Duodenal mucosa (tissue), 2 donors: ENCODE results near the gene SCUBE2.
A peak's percentile ranks its signal among the peaks of the same experiment; 100 is the strongest.

Experiments
- H3K27ac ChIP-seq: one replicate; pipeline ENCODE4 v1.7.0; 2013; ENCODE audit warnings: low read depth, low read length
- H3K27me3 ChIP-seq, 2 donors: one replicate each; pipeline ENCODE4 v1.7.0; 2013; ENCODE audit warnings: low read length in 2 of 2, control low read depth in 1 of 2; ENCODE audit not compliant: insufficient read depth in 2 of 2, control insufficient read depth in 1 of 2
- H3K36me3 ChIP-seq, 2 donors: one replicate each; pipeline ENCODE4 v1.7.0; 2013; ENCODE audit warnings: low read length in 2 of 2, control low read depth in 1 of 2; ENCODE audit not compliant: insufficient read depth in 2 of 2, control insufficient read depth in 1 of 2
- H3K4me1 ChIP-seq, 2 donors: one replicate each; pipeline ENCODE4 v1.7.0; 2013; ENCODE audit warnings: low read length in 2 of 2, control low read depth in 1 of 2; ENCODE audit not compliant: insufficient read depth in 2 of 2, control insufficient read depth in 1 of 2
- H3K4me3 ChIP-seq, 2 donors: one replicate each; pipeline ENCODE4 v1.7.0; 2013; ENCODE audit warnings: low read length in 2 of 2, low read depth in 1 of 2
- H3K9ac ChIP-seq, 2 donors: one replicate each; pipeline ENCODE4 v1.7.0; 2013; ENCODE audit warnings: low read length in 2 of 2, low read depth in 1 of 2
- H3K9me3 ChIP-seq, 2 donors: one replicate each; pipeline ENCODE4 v1.7.0; 2013; ENCODE audit warnings: low read length in 2 of 2, control low read depth in 1 of 2; ENCODE audit not compliant: control insufficient read depth in 1 of 2

Gene SCUBE2

DNA sequence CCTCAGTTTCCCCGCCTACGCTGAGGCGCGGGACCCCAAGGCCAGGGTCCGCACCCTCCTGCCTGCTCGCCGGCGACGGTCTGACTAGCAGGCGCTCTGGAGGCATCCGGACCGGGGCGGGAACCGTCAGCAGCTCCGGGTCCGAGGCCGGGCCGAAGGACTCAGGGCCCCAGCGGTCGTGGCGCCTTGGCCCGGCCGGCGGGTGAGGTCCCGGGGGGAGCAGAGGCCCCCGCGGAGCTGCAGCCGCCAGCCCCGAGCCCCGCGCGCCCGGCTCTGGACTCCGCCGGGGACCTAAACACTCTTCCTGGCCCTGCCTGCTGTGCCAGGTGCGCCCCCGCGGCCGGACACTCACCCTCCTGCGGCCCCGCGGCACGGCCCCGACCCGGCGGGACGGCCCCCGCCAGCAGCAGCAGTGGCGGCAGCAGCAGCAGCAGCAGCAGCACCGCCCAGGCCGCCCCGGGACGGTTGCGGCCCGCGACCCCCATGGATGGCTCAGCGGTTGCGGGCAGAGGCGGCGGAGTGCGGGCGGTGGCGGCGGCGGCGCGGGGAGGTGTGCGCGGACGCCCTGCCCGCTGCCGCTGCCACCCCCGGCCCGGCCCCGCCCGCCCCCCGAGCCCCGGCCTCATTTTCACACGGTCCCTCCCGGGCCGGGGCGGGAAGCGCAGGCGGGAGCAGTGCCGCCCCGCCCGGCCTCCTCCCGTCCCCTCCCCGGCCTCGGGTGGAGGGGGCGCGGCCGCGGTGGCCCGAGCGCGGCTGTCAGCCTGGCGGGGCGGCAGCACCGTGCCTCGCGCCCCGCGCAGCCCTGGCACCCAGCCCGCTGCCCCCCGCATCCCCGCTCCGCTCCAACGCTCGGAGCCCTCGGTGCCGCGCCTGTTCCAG, at the start of gene SCUBE2:
Gene SCUBE2, minus strand, starts transcription at position 556 of the 879 bp plus-strand sequence. Its CDS starts 71 bp downstream, at position 485.
- H3K27ac ChIP-seq, result no peak within 1 kb of the TSS
- H3K36me3 ChIP-seq, result no peaks in the 10 kb centered on the region
- H3K4me3 ChIP-seq, result peak within 1 kb of the TSS; percentile 55 to 56
- peak within 1 kb of the TSS in 1 of 2 donors; percentile 32 for H3K9ac ChIP-seq
- peaks cover 7 to 8% of the 10 kb centered on the region in 2 donors for H3K27me3 ChIP-seq
- H3K4me1 ChIP-seq, result peaks cover 9 to 21% of the 10 kb centered on the region in 2 donors
- H3K9me3 ChIP-seq, result no peaks in the 10 kb centered on the region

DNA sequence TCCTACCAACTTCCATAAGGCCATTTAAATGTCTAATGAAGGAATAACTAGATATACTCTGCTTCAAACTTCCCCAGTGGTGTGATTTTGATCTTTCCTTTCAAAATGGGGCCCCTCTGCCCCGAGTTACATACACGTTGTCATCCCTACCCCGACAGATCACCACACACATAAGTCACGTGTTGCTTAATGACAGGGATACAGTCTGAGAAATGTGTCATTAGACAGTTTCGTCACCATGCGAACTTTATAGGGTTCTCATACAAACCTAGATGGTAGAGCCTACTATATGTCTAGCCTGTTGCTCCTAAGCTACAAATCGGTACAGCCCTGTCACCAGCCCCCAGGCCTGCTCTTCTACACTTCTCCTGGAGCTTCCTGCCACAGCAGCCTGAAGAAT, 49.8 kb upstream of the SCUBE2 start:
- Histone ChIP-seq H3K36me3 (peaks cover 7 to 32% of the 10 kb centered on the region in 2 donors), H3K9ac (no peak overlapping the region), H3K9me3 (no peaks in the 10 kb centered on the region), H3K4me1 (peaks cover 5% of the 10 kb centered on the region in 2 donors), H3K27ac (no peak overlapping the region), H3K4me3 (no peak overlapping the region), H3K27me3 (no peaks in the 10 kb centered on the region)

DNA sequence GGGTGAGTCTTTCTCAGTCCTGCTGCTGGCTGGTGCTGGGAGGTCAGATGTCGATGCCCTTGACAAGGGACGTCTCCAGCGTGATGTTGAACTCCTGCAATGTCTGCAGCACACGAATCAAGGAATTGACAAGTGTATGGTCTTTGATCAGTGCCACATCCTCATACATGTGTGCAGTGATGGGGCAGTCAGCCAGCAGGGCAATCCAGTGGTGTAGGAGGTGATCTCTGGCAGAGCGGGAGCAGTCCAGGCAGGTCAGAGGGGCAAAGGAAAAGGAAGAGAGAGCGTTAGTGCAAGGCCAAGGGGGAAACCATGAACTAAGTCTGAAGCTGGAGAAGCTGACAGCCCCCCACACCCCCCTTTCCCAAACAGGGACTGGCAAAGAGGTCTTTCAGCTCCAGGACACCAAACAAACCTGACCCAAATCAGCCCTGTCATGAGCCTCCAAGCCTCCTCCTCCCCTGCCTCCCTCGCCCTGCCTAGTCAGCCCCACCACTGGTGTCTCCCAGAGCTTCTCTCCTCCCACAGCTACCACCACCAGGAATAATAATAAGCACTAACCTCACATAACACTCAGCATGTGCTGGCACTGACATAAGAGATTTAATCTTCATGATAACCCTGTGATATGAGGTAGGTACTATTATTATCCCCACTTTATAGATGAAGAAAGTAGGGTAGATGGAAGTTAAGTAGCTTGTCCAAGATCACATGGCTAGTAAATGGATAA, 48.4 kb upstream of the SCUBE2 start:
- no peak overlapping the region for H3K9ac ChIP-seq
- H3K4me3 ChIP-seq, result no peak overlapping the region
- H3K36me3 ChIP-seq, result peaks cover 4 to 26% of the 10 kb centered on the region in 2 donors
- no peaks in the 10 kb centered on the region for H3K9me3 ChIP-seq
- no peak overlapping the region for H3K27ac ChIP-seq
- H3K4me1 ChIP-seq, result peaks cover 5% of the 10 kb centered on the region in 2 donors
- H3K27me3 ChIP-seq, result no peaks in the 10 kb centered on the region

DNA sequence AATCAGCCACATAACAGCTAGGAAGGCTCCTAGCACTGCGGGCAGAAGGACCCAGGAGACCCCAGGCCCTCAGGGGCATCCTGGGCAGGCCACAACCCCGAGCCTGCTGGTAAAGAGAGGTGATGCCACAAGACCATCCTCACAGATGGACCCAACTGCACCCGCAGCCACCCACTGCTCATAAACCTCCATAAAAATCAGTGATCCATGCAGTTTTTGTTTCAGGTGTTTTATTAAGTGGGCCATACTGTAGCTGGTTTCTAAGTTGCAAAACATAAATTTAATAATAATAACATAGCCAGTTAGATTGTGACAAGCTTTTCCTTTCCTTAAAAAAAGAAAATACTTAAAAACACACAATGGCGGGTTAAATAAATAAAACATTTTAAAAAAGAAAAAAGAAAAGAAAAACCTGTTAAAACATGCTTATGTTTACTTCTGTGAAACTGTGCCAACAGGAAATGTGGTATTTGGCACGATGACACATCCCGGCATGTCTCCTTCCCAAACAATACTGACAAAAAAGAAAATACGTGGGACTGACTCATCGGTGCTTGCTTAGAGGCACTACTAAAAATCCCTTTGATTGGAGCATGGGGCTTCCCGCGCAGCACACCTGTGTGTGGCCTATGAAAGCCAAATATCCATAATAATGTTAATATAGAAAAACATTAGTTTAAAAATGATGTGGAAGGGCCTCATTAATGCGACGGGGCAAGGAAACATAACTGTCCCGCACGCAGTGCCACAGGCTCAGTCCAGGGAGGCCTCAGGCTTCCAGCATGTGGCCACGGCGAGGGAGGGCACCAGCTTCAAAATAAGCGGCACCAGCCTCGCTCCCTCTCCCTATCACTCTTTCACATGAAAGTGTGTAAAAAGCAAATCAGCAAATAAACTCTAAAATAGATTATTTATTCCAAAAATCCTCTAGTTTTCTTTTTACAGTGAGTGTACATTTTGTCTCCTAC, 47.5 kb upstream of the SCUBE2 start:
- peaks cover 3 to 24% of the 10 kb centered on the region in 2 donors for H3K36me3 ChIP-seq
- peak overlapping the region; percentile 52 for H3K27ac ChIP-seq
- H3K9me3 ChIP-seq, result no peaks in the 10 kb centered on the region
- H3K4me1 ChIP-seq, result peaks cover 5% of the 10 kb centered on the region in 2 donors
- no peaks in the 10 kb centered on the region for H3K27me3 ChIP-seq
- H3K4me3 ChIP-seq, result no peak overlapping the region
- no peak overlapping the region for H3K9ac ChIP-seq

DNA sequence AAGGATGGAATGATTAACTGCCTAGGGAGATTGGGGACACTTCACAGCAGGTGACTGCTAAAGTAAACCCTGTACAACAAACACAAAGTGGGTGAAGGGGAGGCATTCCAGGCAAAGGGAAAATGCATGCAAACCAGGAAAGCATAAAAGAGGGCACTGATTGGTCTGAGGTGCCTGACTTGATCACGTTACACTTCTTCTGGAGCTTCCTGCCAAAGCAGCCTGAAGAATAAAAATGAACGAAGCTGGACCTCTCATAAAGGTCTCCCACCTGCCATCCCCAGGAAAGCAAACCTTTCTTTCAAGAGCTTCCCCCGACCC, 46.7 kb upstream of the SCUBE2 start:
- no peak overlapping the region for H3K9ac ChIP-seq
- H3K27ac ChIP-seq, result no peak overlapping the region
- no peak overlapping the region for H3K4me3 ChIP-seq
- H3K36me3 ChIP-seq, result peaks cover 3 to 16% of the 10 kb centered on the region in 2 donors
- no peaks in the 10 kb centered on the region for H3K9me3 ChIP-seq
- peaks cover 5% of the 10 kb centered on the region in 2 donors for H3K4me1 ChIP-seq
- no peaks in the 10 kb centered on the region for H3K27me3 ChIP-seq

DNA sequence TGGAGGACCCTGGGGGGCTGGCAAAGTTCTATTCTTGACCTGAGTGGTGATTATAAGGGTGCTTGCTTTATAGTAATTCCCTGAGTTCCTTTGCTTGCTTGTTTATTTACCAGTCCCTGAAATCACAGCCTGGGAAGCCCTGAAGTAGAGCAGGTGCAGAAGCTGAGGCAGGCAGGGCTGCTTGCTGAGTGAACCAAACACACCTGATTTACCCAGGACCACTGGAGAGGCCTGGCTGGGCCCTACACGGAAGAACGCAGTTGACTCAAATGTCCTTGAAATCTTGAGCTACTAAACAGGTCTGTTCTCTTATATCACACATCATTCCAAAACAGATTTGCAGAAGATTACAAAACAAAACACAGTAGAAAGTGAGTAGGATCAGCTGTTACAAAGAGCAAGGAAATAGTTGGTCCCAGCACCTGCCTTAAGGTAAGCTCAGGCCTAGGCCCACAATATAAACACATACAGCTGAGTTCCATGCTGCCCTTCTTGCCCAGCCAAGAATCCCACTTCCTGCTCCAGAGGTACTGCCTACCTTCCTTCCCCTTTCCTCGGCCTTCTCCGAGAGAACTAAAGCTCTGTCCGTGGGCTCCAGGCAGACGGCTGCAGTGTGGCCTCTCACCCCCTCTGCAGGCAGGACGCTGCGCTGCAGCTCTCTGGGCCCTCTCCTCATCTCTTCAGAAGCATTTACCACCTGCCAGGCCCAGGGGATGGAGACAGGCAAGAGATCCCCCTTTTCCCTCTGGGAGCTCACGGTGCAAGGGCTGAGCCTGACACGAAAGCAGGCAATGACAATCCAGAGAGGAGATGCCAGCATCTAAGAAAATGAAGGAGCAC, 46.1 kb upstream of the SCUBE2 start:
- Histone ChIP-seq H3K27ac (no peak overlapping the region), H3K4me1 (peaks cover 5% of the 10 kb centered on the region in 2 donors), H3K4me3 (peak overlapping the region in 1 of 2 donors; percentile 11), H3K36me3 (peaks cover 3 to 12% of the 10 kb centered on the region in 2 donors), H3K9ac (peak overlapping the region; percentile 13 to 16), H3K9me3 (no peaks in the 10 kb centered on the region), H3K27me3 (no peaks in the 10 kb centered on the region)

DNA sequence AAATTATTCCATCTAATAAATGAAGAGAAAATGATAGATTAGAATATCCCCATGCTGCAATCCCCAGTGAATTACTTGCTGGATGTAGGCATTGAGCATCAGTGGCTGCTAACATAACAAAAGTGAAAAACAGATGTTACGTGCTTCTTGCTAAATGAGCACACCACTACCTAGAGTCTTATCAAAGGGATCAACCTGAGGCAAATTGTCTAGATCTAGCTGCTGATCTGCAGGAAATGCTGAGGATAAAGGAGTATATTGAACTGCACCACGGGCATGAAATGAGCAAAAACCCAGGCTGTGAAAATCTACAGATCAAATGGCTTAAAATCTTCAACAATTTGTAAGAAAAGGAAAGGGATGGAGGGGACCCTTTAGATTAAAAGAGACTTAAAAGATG, 45.3 kb upstream of the SCUBE2 start:
- Histone ChIP-seq H3K9me3 (no peaks in the 10 kb centered on the region), H3K36me3 (peaks cover 3 to 8% of the 10 kb centered on the region in 2 donors), H3K27me3 (no peaks in the 10 kb centered on the region), H3K4me1 (peaks cover 5% of the 10 kb centered on the region in 2 donors), H3K4me3 (no peak overlapping the region), H3K27ac (no peak overlapping the region), H3K9ac (no peak overlapping the region)

DNA sequence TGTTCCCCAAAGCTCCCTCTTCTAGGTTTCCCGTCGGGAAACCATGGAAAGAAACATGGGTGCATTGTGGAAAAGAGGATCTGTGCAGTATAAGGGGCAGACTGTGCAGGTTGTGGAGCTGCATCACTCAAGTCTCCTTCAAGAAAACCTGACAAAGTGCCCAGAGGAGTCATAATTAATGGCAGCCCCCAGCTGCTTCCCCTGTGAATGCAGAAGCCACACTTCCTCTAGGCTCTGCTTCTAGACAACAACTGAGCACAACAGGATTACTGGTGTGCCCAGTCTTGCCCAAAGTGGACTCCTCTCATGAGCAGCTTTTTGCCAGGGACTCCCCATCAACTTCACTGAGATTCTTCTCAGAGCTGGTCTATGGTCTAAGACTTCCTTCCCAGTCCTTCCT, 42.6 kb upstream of the SCUBE2 start:
- no peak overlapping the region for H3K9ac ChIP-seq
- H3K27me3 ChIP-seq, result no peaks in the 10 kb centered on the region
- H3K27ac ChIP-seq, result no peak overlapping the region
- peaks cover 5% of the 10 kb centered on the region in 2 donors for H3K4me1 ChIP-seq
- H3K9me3 ChIP-seq, result no peaks in the 10 kb centered on the region
- no peak overlapping the region for H3K4me3 ChIP-seq
- no peaks in the 10 kb centered on the region for H3K36me3 ChIP-seq

DNA sequence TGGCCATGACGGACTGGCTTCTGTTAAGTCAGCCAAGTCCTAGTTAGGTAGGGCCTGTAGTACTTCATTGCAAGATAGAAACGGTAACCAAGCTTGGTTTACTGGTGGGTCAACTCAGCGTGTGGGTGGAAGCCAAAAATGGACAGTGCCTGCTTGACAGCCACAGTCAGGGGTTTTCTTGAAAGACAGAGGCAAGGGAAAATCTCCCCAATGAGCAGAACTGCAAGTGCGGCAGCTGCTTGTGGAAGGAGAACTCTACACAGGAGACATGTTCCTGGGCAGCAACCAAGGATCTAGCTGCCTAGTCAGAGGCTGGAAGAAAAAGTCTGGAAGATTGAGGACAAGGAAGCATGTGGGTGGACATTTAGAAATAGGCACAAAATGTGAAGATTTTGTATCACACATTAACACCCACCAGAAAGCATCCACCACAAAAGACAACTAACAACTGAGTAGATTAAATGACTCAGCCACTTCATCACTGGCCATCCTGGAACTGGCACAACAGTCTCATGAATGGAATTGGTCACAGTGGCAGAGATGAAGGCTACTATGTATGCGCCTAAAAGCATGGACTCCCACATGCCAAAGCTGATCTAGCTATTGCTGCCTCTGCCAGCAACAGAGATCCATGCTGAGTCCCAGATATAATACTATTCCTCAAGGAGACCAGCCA, 40.9 kb upstream of the SCUBE2 start:
- Histone ChIP-seq H3K9ac (no peak overlapping the region), H3K4me3 (no peak overlapping the region), H3K36me3 (no peaks in the 10 kb centered on the region), H3K4me1 (peaks cover 2% of the 10 kb centered on the region in 2 donors), H3K27ac (no peak overlapping the region), H3K27me3 (no peaks in the 10 kb centered on the region), H3K9me3 (no peaks in the 10 kb centered on the region)
